ENCODE measurements around the gene PCA3.

- TF ChIP-seq CTCF (IDR thresholded peaks at IDR 0.05 in 8 of 11, conservative IDR thresholded peaks at IDR 0.05 in 3 of 11) = no peak
- no peak for TF ChIP-seq POLR2AphosphoS5 (IDR thresholded peaks at IDR 0.05)
- no peak for TF ChIP-seq POLR2A (IDR thresholded peaks at IDR 0.05)
These were observed 29.7 kb downstream of the PCA3 start for GRCh38 chr9:76793784-76794431.
